WTC11 (cell line): ENCODE results near the gene UBE2V1. TPM values are rescaled to one million over a fixed set of nuclear protein-coding genes. Genes with fewer than 3 reads are reported as not detected.

Source experiments
- ATAC-seq: fragments of 200-7000 bp; cut with Tn5 transposase; 2 replicates; pipeline ENCODE4 v1.10.0; 2021; ENCODE audit warnings: mild to moderate bottlenecking, moderate library complexity
- CTCF ChIA-PET: fragments of 300-600 bp; sonication (Branson Sonifier 250); formaldehyde crosslinking; loops from one replicate; lab custom pipeline; 2021; ENCODE audit warnings: antibody characterized with exemption; lab: Charles Lee
- POLR2A ChIA-PET: fragments of 350-600 bp; sonication (Branson Sonifier 250); formaldehyde crosslinking; loops from one replicate; lab custom pipeline; 2021; ENCODE audit warnings: antibody characterized with exemption; lab: Charles Lee
- DNase-seq: peaks from one replicate; pipeline ENCODE4 v3.0.0; 2021; ENCODE audit warnings: low spot score
- H3K27ac Mint-ChIP-seq: 2 replicates; pipeline ENCODE4 v1.8.0; 2021; ENCODE audit warnings: mixed read lengths
- H3K27me3 Mint-ChIP-seq: 2 replicates; pipeline ENCODE4 v1.8.0; 2021; ENCODE audit warnings: low read depth, mild to moderate bottlenecking, moderate library complexity, mixed read lengths
- H3K36me3 Mint-ChIP-seq: 2 replicates; pipeline ENCODE4 v1.8.0; 2021; ENCODE audit warnings: mixed read lengths
- H3K4me1 Mint-ChIP-seq: 2 replicates; pipeline ENCODE4 v1.8.0; 2022; ENCODE audit warnings: mixed read lengths
- H3K4me3 Mint-ChIP-seq: 2 replicates; pipeline ENCODE4 v1.8.0; 2021; ENCODE audit warnings: mild to moderate bottlenecking, moderate library complexity, mixed read lengths
- H3K9me3 Mint-ChIP-seq: 2 replicates; pipeline ENCODE4 v1.8.0; 2021; ENCODE audit warnings: mixed read lengths
- ARID4B ChIP-seq: sonication (generic); formaldehyde crosslinking; IDR thresholded peaks from 2 replicates; pipeline ENCODE4 v1.8.0; 2023; ENCODE audit warnings: missing genetic modification reagents, mild to moderate bottlenecking, borderline replicate concordance
- ATF3 ChIP-seq: sonication (generic); formaldehyde crosslinking; conservative IDR thresholded peaks from 2 replicates; pipeline ENCODE4 v1.8.1; 2022; ENCODE audit warnings: mild to moderate bottlenecking, missing genetic modification reagents
- CBFB ChIP-seq: sonication (generic); formaldehyde crosslinking; IDR thresholded peaks from 2 replicates; pipeline ENCODE4 v1.8.1; 2022; ENCODE audit warnings: mild to moderate bottlenecking, low read depth, missing genetic modification reagents
- E2F4 ChIP-seq: sonication (generic); formaldehyde crosslinking; IDR thresholded peaks from 2 replicates; pipeline ENCODE4 v1.8.1; 2022; ENCODE audit warnings: low read depth, mild to moderate bottlenecking, moderate library complexity, missing genetic modification reagents, borderline replicate concordance
- ELF4 ChIP-seq: sonication (generic); formaldehyde crosslinking; IDR thresholded peaks from 2 replicates; pipeline ENCODE4 v1.8.1; 2022; ENCODE audit warnings: low read depth, mild to moderate bottlenecking, moderate library complexity, missing genetic modification reagents
- ERG ChIP-seq: fragments of 250-450 bp; sonication (Bioruptor Pico); IDR thresholded peaks from 2 replicates; pipeline ENCODE4 v1.8.0; 2021; ENCODE audit warnings: mild to moderate bottlenecking
- FOXP1 ChIP-seq: sonication (generic); formaldehyde crosslinking; IDR thresholded peaks from 2 replicates; pipeline ENCODE4 v1.8.0; 2022; ENCODE audit warnings: missing genetic modification reagents, mild to moderate bottlenecking, moderate library complexity, borderline replicate concordance
- GRHL2 ChIP-seq: fragments of 250-450 bp; sonication (Bioruptor Pico); IDR thresholded peaks from 2 replicates; pipeline ENCODE4 v1.8.0; 2022; ENCODE audit warnings: mild to moderate bottlenecking, moderate library complexity; ENCODE audit not compliant: insufficient replicate concordance, severe bottlenecking
- GTF2I ChIP-seq: fragments of 250-450 bp; sonication (Bioruptor Pico); conservative IDR thresholded peaks from 2 replicates; pipeline ENCODE4 v1.4.0; 2021; ENCODE audit warnings: mild to moderate bottlenecking
- NFATC4 ChIP-seq: fragments of 250-450 bp; sonication (Bioruptor Pico); IDR thresholded peaks from 2 replicates; pipeline ENCODE4 v1.9.0; 2021; ENCODE audit warnings: mild to moderate bottlenecking
- NR2C2 ChIP-seq: sonication (generic); formaldehyde crosslinking; IDR thresholded peaks from 2 replicates; pipeline ENCODE4 v1.8.0; 2022; ENCODE audit warnings: mild to moderate bottlenecking, missing genetic modification reagents
- USF1 ChIP-seq: sonication (generic); formaldehyde crosslinking; IDR thresholded peaks from 2 replicates; pipeline ENCODE4 v1.8.0; 2022; ENCODE audit warnings: mild to moderate bottlenecking, missing genetic modification reagents
- ZBTB43 ChIP-seq: sonication (generic); formaldehyde crosslinking; IDR thresholded peaks from 2 replicates; pipeline ENCODE4 v1.8.1; 2023; ENCODE audit warnings: mild to moderate bottlenecking, missing genetic modification reagents
- ZNF121 ChIP-seq: sonication (generic); formaldehyde crosslinking; IDR thresholded peaks from 2 replicates; pipeline ENCODE4 v1.8.0; 2023; ENCODE audit warnings: missing genetic modification reagents
- ZNF317 ChIP-seq: sonication (generic); formaldehyde crosslinking; IDR thresholded peaks from 2 replicates; pipeline ENCODE4 v1.8.1; 2023; ENCODE audit warnings: low read depth, mild to moderate bottlenecking, moderate library complexity, missing genetic modification reagents, borderline replicate concordance
- ZNF396 ChIP-seq: fragments of 250-450 bp; sonication (Bioruptor Pico); IDR thresholded peaks from 2 replicates; pipeline ENCODE4 v1.8.0; 2021; ENCODE audit warnings: mild to moderate bottlenecking, moderate library complexity, borderline replicate concordance
- ZSCAN18 ChIP-seq: fragments of 250-450 bp; sonication (Bioruptor Pico); IDR thresholded peaks from 2 replicates; pipeline ENCODE4 v2.1.2; 2022; ENCODE audit warnings: mild to moderate bottlenecking, moderate library complexity
- total RNA-seq: library from RNA; stranded (reverse); gene quantifications from 3 replicates; pipeline ENCODE4 v1.2.3, GENCODE V29; 2021

Gene UBE2V1
- total RNA-seq, 1 experiment from 2014 or later, result 144 TPM

- Mint-ChIP-seq H3K4me3 (no peak overlapping the region), H3K27me3 (no peaks in the 10 kb centered on the region), H3K4me1 (peaks cover 19% of the 10 kb centered on the region), H3K27ac (no peak overlapping the region), H3K9me3 (no peaks in the 10 kb centered on the region), H3K36me3 (no peaks in the 10 kb centered on the region)
- no peak for ATAC-seq
- CTCF ChIA-PET, result interaction anchor here (1.3 kb wide), 2 partner anchors 28 to 64 kb away, joined by 6 read pairs; no protein-coding TSS in a partner anchor
- POLR2A ChIA-PET, result no interaction called here
- no peak for DNase-seq
- 0 out of 2 replicates have a peak, but pooled peaks have one; percentile 21 for TF ChIP-seq FOXP1 (CRISPR knock-in tag)
- TF ChIP-seq ARID4B (CRISPR knock-in tag), result no peak
These were observed 69.2 kb downstream of the UBE2V1 start for GRCh38 chr20:50043573-50044352.

GRCh38 chr20:50042370-50043313 is 70.3 kb downstream of the UBE2V1 start:
- Mint-ChIP-seq H3K36me3 (no peaks in the 10 kb centered on the region), H3K4me1 (peaks cover 28% of the 10 kb centered on the region), H3K27ac (no peak overlapping the region), H3K27me3 (no peaks in the 10 kb centered on the region)
- POLR2A ChIA-PET, result no interaction called here
- ATAC-seq (no peak), DNase-seq (no peak)
- CTCF ChIA-PET, result interaction anchor here (1.3 to 2.3 kb wide), 2 partner anchors 29 kb away, joined by 6 to 8 read pairs; no protein-coding TSS in a partner anchor
- TF ChIP-seq NR2C2 (CRISPR knock-in tag) (no peak), ZNF396 (CRISPR knock-in tag) (no peak), USF1 (CRISPR knock-in tag) (no peak), ATF3 (CRISPR knock-in tag) (no peak), NFATC4 (no peak), ZNF121 (CRISPR knock-in tag) (no peak), ELF4 (no peak), ERG (CRISPR knock-in tag) (no peak), ZNF317 (CRISPR knock-in tag) (no peak), GTF2I (no peak), E2F4 (CRISPR knock-in tag) (no peak), GRHL2 (CRISPR knock-in tag) (no peak), ZBTB43 (CRISPR knock-in tag) (no peak), CBFB (CRISPR knock-in tag) (no peak), ZSCAN18 (CRISPR knock-in tag) (no peak)
- TF ChIP-seq, all 79 proteins: peak for 0
- no peaks in the 10 kb centered on the region for H3K9me3 Mint-ChIP-seq
- H3K4me3 Mint-ChIP-seq, result no peak overlapping the region
